ENCODE data around the gene CTDP1.
"Not testable (repeated sequence)": the region's sequence is repeated elsewhere in the genome, so short reads cannot be mapped to it uniquely, and the experiment has no call there.

Gene CTDP1

GRCh38 chr18:79682481-79682880 is 2.9 kb downstream of the CTDP1 start:
- FAIRE-seq (no peak), DNase-seq (ENCODE audit: low spot score) (no peak)

DNA sequence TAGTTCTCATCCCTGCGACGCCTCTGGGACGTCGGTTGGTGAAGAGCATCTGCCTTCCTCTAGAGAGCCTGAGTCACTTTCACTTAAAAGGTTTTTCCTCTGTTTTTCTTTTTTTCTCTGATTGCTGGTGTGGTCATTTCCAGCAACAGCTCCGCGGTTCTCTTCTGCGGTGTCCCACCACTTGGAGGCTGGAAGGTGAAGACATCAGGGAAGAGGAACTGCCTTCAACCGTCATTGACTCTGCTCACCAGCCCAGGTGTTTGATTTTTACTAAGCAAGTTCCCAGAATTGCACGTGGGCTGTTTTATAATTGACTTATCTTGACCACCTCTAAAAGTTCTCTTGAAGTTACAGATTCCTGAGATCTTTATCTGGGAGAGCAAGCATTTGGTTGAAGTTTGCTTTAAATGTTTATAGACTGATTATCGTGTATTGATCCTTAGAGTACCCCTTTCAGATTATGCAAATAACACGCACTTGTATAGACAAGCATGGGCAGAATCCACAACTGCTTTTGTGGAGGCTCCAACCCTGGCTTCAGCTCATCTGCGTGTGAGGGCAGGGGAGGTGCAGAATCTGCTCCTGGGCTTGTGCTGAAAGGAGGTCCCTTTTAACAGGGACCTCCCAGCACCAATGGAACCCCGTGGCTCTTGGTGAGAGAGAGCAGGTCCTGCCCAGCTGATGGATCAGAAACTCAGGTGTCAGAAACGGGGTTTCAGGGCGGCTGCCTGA is 3.5 kb downstream of the CTDP1 start:
- no peak for DNase-seq (ENCODE audit: low spot score)
- FAIRE-seq: no peak

DNA sequence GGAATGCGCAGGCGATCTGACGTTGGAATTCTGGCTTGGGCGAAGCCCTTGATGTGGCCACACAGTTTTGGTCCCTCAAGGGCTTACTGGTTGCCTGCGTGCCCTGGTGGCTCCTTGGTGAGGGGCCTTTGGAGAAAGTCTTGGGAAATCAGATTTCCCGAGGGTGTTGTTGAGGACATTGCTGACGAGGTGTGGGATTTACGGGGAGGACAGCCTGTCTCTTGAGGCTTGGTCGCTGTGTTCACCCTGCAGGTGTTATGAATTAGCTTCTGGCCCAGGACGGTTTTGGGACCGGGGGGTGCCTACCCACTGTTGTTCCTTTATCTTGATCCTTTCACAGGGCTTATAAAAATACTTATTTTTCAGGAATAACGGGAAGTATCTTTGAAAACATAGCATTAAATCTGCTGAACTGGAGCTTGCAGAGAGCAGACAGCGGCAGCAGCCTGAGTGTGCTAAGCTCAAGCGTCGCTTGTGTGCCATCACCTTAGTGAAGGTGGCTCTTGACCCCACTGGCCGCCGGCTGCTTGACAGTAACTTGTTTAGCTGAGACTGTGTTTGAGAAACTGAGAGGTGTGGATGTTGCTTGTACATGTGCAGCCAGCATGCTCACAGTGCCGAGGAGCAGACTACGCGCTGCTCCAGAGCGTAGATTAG is 4.2 kb downstream of the CTDP1 start:
- no peak for DNase-seq (ENCODE audit: low spot score)
- no peak for FAIRE-seq

- FAIRE-seq (no peak), DNase-seq (ENCODE audit: low spot score) (no peak)
Observed at GRCh38 chr18:79684283-79684631, 4.7 kb downstream of the CTDP1 start.

- FAIRE-seq (no peak), DNase-seq (ENCODE audit: low spot score) (no peak)
Observed at GRCh38 chr18:79684787-79685186, 5.2 kb downstream of the CTDP1 start.

- DNase-seq (ENCODE audit: low spot score) (no peak), FAIRE-seq (no peak)
Observed at GRCh38 chr18:79685281-79685680, 5.7 kb downstream of the CTDP1 start.

DNA sequence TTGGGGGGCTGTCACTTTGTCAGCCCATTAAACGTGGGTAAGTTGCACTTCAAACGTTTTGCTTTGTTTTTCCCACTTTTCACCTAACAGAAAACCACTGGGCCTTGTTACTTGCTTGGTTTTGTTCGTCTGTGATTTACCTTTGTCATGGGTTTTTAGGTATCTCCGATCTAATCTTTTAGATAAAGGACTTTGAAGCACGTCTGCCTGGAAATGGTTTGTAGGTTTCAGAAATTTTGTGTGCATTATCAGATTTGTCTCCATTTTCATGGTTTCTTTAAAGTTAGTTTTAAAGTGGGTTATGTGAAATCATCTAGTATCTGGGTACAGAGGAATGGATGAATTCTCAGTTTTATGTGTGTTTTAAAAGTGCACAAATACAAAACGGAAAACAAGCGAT is 6.4 kb downstream of the CTDP1 start:
- FAIRE-seq (no peak), DNase-seq (ENCODE audit: low spot score) (no peak)

GRCh38 chr18:79687806-79688205 is 8.2 kb downstream of the CTDP1 start:
- peak; percentile 72 for DNase-seq (ENCODE audit: low spot score)
- FAIRE-seq: peak; percentile 56

GRCh38 chr18:79690071-79690470 is 10.5 kb downstream of the CTDP1 start:
- DNase-seq (ENCODE audit: low spot score) (no peak), FAIRE-seq (no peak)

- FAIRE-seq (no peak), DNase-seq (ENCODE audit: low spot score) (no peak)
Observed at GRCh38 chr18:79690586-79691482, 11.2 kb downstream of the CTDP1 start.

GRCh38 chr18:79692056-79692455 is 12.5 kb downstream of the CTDP1 start:
- FAIRE-seq: no peak
- DNase-seq (ENCODE audit: low spot score): no peak

DNA sequence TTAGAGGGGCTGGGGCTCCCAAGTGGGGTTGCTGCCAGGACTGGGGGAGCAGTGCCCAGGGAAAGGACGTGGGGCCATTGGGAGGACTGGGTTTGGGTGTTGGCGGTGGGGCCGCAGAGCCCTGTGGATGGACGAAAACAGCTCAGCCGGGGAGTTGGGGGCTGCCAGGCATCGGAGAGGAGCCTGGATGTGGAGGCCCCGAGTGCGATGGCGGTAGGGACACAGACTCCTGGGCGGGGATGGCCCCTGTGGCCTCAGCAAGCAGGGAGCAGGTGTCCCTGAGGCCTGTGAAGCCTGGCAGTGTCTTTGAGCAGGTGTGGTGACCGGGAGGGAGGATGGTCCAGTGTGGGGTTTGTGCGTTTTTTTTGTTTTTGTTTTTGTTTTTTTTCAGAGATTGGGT is 13.3 kb downstream of the CTDP1 start:
- DNase-seq (ENCODE audit: low spot score) (no peak), FAIRE-seq (no peak)

DNA sequence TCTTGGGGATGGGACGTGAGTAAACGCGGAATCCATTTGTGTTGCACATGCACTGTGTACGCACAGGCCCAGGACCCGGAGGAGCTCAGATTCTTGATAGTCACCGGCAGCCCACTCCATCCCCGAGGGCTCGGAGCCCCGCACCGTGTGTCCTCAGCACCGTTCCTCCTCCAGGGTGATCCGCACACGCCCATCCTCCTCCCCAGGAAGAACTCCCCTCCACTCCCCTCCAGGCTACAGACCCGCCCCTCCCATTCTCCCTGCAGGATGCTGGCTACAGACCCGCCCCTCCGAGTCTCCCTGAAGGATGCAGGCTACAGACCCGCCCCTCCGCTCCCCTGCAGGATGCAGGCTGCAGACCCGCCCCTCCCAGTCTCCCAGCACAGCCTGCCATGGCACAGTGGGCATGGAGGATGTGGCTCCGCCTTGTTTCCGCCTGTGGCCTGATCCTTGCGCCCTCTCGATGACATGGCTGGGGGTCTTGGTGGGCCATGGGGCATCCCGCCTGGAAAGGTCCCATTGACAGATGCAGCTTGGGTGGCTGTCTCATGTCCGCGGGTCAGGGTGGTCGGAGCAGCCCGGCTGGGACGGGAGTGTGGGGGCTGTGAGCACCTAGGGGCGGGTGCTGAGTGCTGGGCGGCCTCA is 14.1 kb downstream of the CTDP1 start:
- FAIRE-seq (no peak), DNase-seq (ENCODE audit: low spot score) (no peak)

DNA sequence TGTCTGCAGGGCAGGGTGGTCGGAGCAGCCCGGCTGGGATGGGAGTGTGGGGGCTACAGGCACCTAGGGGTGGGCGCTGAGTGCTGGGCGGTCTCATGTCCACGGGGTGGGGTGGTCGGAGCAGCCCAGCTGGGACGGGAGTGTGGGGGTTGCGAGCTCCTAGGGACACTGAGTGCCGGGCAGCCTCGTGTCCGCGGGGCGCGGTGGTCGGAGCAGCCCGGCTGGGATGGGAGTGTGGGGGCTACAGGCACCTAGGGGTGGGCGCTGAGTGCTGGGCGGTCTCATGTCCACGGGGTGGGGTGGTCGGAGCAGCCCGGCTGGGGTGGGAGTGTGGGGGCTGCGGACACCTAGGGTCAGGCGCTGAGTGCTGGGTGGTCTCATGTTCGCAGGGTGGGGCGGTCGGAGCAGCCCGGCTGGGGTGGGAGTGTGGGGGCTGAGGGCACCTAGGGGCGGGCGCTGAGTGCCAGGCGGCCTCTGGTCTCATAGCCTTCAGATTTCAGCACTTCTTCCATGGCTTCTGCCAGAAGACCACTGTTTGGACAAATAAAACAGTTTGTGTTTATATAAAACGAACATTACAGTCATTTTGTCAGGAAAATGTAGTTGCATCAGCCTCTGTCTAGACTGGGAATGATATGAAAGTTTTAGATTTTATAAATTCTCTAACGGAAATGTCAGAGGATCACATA is 14.7 kb downstream of the CTDP1 start:
- DNase-seq (ENCODE audit: low spot score); FAIRE-seq: not testable (repeated sequence)

GRCh38 chr18:79694895-79695213 is 15.3 kb downstream of the CTDP1 start:
- DNase-seq (ENCODE audit: low spot score) (no peak), FAIRE-seq (no peak)

DNA sequence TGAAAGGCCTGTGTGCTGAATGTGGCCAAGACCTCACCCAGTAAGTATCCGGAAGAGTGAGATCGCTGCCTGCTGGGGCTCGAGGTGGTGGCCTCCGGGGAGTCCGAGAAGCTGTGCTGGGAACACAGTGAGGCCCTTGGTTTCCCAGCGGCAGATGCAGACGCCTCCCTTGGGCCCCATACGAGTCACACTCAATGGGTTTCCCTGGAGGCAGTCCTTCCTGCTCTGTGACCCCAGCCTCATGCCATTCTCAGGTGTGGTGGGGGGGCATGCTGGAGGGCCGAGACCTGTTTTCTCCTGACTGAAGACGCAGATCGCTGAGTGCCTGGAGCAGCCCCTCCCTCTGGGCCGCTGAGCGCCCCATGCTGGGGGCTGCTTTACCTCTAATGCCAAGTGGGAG is 15.7 kb downstream of the CTDP1 start:
- FAIRE-seq: no peak

GRCh38 chr18:79695856-79696850 is 16.6 kb downstream of the CTDP1 start:
- DNase-seq (ENCODE audit: low spot score): no peak
- no peak for FAIRE-seq

More for the DNA sequence above, 15.7 kb downstream of the CTDP1 start:
- DNase-seq (ENCODE audit: low spot score): no peak

- FAIRE-seq: no peak
- no peak for DNase-seq (ENCODE audit: low spot score)
Observed at GRCh38 chr18:79697178-79697577, 17.6 kb downstream of the CTDP1 start.

DNA sequence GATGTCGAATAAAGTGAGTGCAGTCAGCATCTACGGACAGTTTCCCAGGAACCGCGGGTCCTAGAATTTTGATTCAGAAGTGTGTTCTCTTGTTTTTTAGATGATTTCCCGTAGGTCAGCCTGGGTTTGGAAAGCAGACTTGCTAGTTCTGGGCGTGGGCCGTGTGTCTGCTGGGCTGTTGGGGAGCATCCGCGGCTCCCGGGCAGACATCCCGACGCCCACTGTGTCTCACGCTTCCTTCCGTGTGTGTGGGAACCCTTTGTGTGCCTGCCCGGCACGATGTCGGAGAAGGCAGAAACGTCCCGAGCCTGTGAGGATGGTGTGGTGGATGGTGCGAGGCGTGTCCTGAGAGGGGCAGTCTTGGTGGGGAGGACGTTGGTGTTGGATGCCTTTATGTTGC is 18.4 kb downstream of the CTDP1 start:
- FAIRE-seq (no peak), DNase-seq (ENCODE audit: low spot score) (no peak)
